ENCODE measurements around the gene SSH3.

DNA sequence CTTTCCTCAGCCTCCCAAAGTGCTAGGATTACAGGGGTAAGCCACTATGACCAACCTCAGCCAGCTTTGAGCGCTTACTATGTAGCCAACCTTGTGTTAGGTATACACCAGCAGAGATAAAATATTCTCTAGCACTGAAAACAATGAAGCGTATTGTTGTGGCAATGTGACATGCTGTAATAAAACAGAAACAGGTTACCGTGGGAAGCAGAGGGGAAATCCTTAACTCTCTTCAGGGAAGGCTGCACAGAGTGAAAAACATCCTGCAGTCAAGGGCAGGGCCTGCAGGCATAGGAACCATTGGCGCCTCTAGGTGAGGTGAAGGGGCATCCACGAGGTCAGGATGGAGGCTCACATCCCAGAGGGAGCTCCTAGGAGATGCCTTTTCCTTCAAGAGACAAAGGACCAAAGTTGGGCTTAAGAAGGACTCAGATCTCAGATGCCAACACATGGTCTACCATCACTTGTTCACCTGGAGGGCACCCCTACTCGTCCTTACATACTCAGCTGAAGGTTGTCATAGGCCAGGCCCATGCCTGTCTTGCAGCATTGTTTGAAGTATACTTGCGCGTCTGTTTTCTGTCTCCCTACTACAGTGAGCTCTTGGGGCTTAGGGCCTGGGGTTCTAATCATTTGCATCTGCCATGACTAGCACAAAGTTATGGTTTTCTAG lies 42.1 kb downstream of the SSH3 start:
- TF ChIP-seq, protein P1, sequence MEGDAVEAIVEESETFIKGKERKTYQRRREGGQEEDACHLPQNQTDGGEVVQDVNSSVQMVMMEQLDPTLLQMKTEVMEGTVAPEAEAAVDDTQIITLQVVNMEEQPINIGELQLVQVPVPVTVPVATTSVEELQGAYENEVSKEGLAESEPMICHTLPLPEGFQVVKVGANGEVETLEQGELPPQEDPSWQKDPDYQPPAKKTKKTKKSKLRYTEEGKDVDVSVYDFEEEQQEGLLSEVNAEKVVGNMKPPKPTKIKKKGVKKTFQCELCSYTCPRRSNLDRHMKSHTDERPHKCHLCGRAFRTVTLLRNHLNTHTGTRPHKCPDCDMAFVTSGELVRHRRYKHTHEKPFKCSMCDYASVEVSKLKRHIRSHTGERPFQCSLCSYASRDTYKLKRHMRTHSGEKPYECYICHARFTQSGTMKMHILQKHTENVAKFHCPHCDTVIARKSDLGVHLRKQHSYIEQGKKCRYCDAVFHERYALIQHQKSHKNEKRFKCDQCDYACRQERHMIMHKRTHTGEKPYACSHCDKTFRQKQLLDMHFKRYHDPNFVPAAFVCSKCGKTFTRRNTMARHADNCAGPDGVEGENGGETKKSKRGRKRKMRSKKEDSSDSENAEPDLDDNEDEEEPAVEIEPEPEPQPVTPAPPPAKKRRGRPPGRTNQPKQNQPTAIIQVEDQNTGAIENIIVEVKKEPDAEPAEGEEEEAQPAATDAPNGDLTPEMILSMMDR (conservative IDR thresholded peaks at IDR 0.05; ENCODE audit: low read depth, low read length), result no peak
- TF ChIP-seq EZH2 (IDR thresholded peaks at IDR 0.05; ENCODE audit: borderline replicate concordance, low read depth, low read length, poor library complexity, severe bottlenecking), result no peak

Measured in A673 (cell line).